SK-N-SH treated with all-trans-retinoic acid at 6 μM for 48 hours (cell line): ENCODE measurements around the gene XRCC3.

Experiments
- ATAC-seq: fragments of 200-7000 bp; cut with Tn5 transposase; 3 replicates; pipeline ENCODE4 v1.9.1; 2020; ENCODE audit warnings: mild to moderate bottlenecking, moderate library complexity
- ARNTL ChIP-seq: fragments of 450-650 bp; formaldehyde crosslinking; IDR thresholded peaks from 2 replicates; pipeline ENCODE4 v1.5.0; 2020; ENCODE audit warnings: low read depth, mild to moderate bottlenecking, moderate library complexity, borderline replicate concordance
- BACH2 ChIP-seq: fragments of 250-450 bp; sonication (Bioruptor Pico); IDR thresholded peaks from 2 replicates; pipeline ENCODE4 v1.9.0; 2021; ENCODE audit warnings: mild to moderate bottlenecking, borderline replicate concordance
- CSDC2 ChIP-seq: fragments of 250-450 bp; sonication (Bioruptor Pico); IDR thresholded peaks from 2 replicates; pipeline ENCODE4 v1.5.0; 2020; ENCODE audit warnings: mild to moderate bottlenecking, moderate library complexity
- CSRNP3 ChIP-seq: fragments of 250-450 bp; sonication (Bioruptor Pico); IDR thresholded peaks from 2 replicates; pipeline ENCODE4 v1.5.1; 2021; ENCODE audit warnings: mild to moderate bottlenecking, moderate library complexity
- ESRRG ChIP-seq: fragments of 250-450 bp; sonication (Bioruptor Pico); IDR thresholded peaks from 2 replicates; pipeline ENCODE4 v1.6.1; 2021; ENCODE audit warnings: mild to moderate bottlenecking
- ISL1 ChIP-seq: fragments of 250-450 bp; sonication (Bioruptor Pico); IDR thresholded peaks from 2 replicates; pipeline ENCODE4 v2.1.2; 2022; ENCODE audit warnings: mild to moderate bottlenecking, moderate library complexity
- OSR1 ChIP-seq: fragments of 250-450 bp; sonication (Bioruptor Pico); IDR thresholded peaks from 2 replicates; pipeline ENCODE4 v1.8.0; 2022; ENCODE audit warnings: moderate library complexity, mild to moderate bottlenecking, inconsistent platforms
- PPARA ChIP-seq: fragments of 250-450 bp; sonication (Bioruptor Pico); IDR thresholded peaks from 2 replicates; pipeline ENCODE4 v1.5.0; 2020; ENCODE audit warnings: mild to moderate bottlenecking, borderline replicate concordance
- RARB ChIP-seq: fragments of 250-450 bp; sonication (Bioruptor Pico); IDR thresholded peaks from 2 replicates; pipeline ENCODE4 v1.8.0; 2021; ENCODE audit warnings: mild to moderate bottlenecking, moderate library complexity
- SNAI2 ChIP-seq: fragments of 250-450 bp; sonication (Bioruptor Pico); IDR thresholded peaks from 2 replicates; pipeline ENCODE4 v1.5.0; 2020; ENCODE audit warnings: mild to moderate bottlenecking, moderate library complexity
- TSHZ2 ChIP-seq: fragments of 250-450 bp; sonication (Bioruptor Pico); IDR thresholded peaks from 2 replicates; pipeline ENCODE4 v1.5.0; 2020; ENCODE audit warnings: mild to moderate bottlenecking, moderate library complexity
- ZC3H10 ChIP-seq: fragments of 250-450 bp; sonication (Bioruptor Pico); IDR thresholded peaks from 2 replicates; pipeline ENCODE4 v1.5.1; 2021; ENCODE audit warnings: mild to moderate bottlenecking, moderate library complexity
- ZFP3 ChIP-seq: fragments of 250-450 bp; sonication (Bioruptor Pico); IDR thresholded peaks from 2 replicates; pipeline ENCODE4 v1.5.0; 2020; ENCODE audit warnings: mild to moderate bottlenecking, moderate library complexity
- ZFP30 ChIP-seq: fragments of 450-650 bp; formaldehyde crosslinking; IDR thresholded peaks from 2 replicates; pipeline ENCODE4 v1.5.0; 2022; ENCODE audit warnings: mild to moderate bottlenecking, moderate library complexity
- ZNF565 ChIP-seq: fragments of 450-650 bp; formaldehyde crosslinking; conservative IDR thresholded peaks from 2 replicates; pipeline ENCODE4 v1.5.0; 2020; ENCODE audit warnings: low read depth, mild to moderate bottlenecking, moderate library complexity
- ZNF70 ChIP-seq: fragments of 450-650 bp; formaldehyde crosslinking; IDR thresholded peaks from 2 replicates; pipeline ENCODE4 v1.5.0; 2020; ENCODE audit warnings: mild to moderate bottlenecking, moderate library complexity
- ZNF8 ChIP-seq: fragments of 450-650 bp; formaldehyde crosslinking; IDR thresholded peaks from 2 replicates; pipeline ENCODE4 v1.5.0; 2020; ENCODE audit warnings: mild to moderate bottlenecking, moderate library complexity
- TF ChIP-seq, protein P1 (sequence below): fragments of 250-450 bp; sonication (Bioruptor Pico); IDR thresholded peaks from 2 replicates; pipeline ENCODE4 v1.8.0; 2021; ENCODE audit warnings: low read depth, mild to moderate bottlenecking, moderate library complexity, borderline replicate concordance
- TF ChIP-seq, protein P2 (sequence below): fragments of 250-450 bp; sonication (Bioruptor Pico); IDR thresholded peaks from 2 replicates; pipeline ENCODE4 v1.8.0; 2020; ENCODE audit warnings: mild to moderate bottlenecking, moderate library complexity, borderline replicate concordance
- TF ChIP-seq, protein P3 (sequence below): fragments of 250-450 bp; sonication (Bioruptor Pico); IDR thresholded peaks from 2 replicates; pipeline ENCODE4 v1.5.1; 2020; ENCODE audit warnings: low read depth, mild to moderate bottlenecking, moderate library complexity

The XRCC3 gene

DNA sequence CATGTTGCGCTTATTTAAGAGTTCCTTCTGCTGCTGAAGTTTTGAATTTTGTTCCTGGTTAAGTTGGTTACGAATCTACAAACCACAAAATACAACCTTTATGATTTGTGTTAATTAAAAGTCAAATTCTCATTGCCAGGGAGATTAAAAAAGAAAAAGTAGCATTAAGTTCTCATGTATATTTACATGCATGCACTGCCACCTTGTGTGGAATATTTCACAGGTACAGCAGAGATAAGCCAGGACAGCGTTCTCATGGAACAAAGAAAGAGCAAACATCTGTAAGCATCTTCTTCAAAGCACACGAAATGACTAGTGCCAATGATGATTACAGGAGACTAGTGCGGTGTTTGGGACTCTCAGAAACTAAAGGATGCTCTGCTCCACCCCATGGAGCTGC is 34.6 kb upstream of the XRCC3 start:
- no peak for TF ChIP-seq ZFP3 (CRISPR knock-in tag)
- TF ChIP-seq, protein P1, sequence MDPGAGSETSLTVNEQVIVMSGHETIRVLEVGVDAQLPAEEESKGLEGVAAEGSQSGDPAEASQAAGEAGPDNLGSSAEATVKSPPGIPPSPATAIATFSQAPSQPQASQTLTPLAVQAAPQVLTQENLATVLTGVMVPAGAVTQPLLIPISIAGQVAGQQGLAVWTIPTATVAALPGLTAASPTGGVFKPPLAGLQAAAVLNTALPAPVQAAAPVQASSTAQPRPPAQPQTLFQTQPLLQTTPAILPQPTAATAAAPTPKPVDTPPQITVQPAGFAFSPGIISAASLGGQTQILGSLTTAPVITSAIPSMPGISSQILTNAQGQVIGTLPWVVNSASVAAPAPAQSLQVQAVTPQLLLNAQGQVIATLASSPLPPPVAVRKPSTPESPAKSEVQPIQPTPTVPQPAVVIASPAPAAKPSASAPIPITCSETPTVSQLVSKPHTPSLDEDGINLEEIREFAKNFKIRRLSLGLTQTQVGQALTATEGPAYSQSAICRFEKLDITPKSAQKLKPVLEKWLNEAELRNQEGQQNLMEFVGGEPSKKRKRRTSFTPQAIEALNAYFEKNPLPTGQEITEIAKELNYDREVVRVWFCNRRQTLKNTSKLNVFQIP (CRISPR knock-in tag) = no peak
- TF ChIP-seq, protein P2, sequence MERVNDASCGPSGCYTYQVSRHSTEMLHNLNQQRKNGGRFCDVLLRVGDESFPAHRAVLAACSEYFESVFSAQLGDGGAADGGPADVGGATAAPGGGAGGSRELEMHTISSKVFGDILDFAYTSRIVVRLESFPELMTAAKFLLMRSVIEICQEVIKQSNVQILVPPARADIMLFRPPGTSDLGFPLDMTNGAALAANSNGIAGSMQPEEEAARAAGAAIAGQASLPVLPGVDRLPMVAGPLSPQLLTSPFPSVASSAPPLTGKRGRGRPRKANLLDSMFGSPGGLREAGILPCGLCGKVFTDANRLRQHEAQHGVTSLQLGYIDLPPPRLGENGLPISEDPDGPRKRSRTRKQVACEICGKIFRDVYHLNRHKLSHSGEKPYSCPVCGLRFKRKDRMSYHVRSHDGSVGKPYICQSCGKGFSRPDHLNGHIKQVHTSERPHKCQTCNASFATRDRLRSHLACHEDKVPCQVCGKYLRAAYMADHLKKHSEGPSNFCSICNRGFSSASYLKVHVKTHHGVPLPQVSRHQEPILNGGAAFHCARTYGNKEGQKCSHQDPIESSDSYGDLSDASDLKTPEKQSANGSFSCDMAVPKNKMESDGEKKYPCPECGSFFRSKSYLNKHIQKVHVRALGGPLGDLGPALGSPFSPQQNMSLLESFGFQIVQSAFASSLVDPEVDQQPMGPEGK (CRISPR knock-in tag) = no peak
- no peak for TF ChIP-seq TSHZ2 (CRISPR knock-in tag)
- no peak for TF ChIP-seq ZNF565
- ATAC-seq = no peak

DNA sequence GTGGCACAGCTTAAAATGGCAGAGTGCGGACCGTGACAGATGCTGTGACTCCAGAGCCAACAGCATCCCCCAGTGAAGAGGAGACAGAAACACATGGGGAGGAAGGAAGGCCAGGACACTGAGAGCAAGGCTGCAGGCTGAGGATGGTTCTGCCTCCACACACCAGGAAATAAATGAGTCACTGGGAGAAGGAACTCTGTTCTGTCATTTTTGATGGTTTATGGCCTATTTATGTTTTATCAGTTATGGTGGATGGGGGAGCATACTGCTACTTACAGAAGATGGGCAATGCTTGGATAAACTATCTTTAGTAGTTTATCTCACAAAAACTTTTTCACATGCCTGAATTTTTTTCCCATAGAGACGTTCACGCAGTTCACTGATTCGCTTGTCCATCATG is 34.2 kb upstream of the XRCC3 start:
- ATAC-seq = peak; percentile 40; the same call in 2 of the 3 replicates

GRCh38 chr14:103748534-103748857 is 33.2 kb upstream of the XRCC3 start:
- ATAC-seq = no peak
- TF ChIP-seq RARB (CRISPR knock-in tag) (no peak), ZFP30 (CRISPR knock-in tag) (no peak), OSR1 (CRISPR knock-in tag) (no peak), ZFP3 (CRISPR knock-in tag) (no peak), BACH2 (CRISPR knock-in tag) (no peak), CSRNP3 (no peak), ESRRG (CRISPR knock-in tag) (no peak), CSDC2 (CRISPR knock-in tag) (no peak), ISL1 (CRISPR knock-in tag) (no peak)
- TF ChIP-seq, protein P1 (CRISPR knock-in tag) = no peak
- TF ChIP-seq, protein P2 (CRISPR knock-in tag) = no peak

More for the DNA sequence above, 34.2 kb upstream of the XRCC3 start:
- TF ChIP-seq RARB (CRISPR knock-in tag) = no peak
- no peak for TF ChIP-seq PPARA (CRISPR knock-in tag)
- TF ChIP-seq, protein P2 (CRISPR knock-in tag) = no peak
- no peak for TF ChIP-seq ZFP3 (CRISPR knock-in tag)
- no peak for TF ChIP-seq ZNF565
- no peak for TF ChIP-seq SNAI2 (CRISPR knock-in tag)
- no peak for TF ChIP-seq ARNTL (CRISPR knock-in tag)
- TF ChIP-seq, protein P3, sequence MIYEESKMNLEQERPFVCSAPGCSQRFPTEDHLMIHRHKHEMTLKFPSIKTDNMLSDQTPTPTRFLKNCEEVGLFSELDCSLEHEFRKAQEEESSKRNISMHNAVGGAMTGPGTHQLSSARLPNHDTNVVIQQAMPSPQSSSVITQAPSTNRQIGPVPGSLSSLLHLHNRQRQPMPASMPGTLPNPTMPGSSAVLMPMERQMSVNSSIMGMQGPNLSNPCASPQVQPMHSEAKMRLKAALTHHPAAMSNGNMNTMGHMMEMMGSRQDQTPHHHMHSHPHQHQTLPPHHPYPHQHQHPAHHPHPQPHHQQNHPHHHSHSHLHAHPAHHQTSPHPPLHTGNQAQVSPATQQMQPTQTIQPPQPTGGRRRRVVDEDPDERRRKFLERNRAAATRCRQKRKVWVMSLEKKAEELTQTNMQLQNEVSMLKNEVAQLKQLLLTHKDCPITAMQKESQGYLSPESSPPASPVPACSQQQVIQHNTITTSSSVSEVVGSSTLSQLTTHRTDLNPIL (CRISPR knock-in tag) = no peak
- TF ChIP-seq, protein P1 (CRISPR knock-in tag) = no peak
- TF ChIP-seq ZNF70 (CRISPR knock-in tag) = no peak
- TF ChIP-seq OSR1 (CRISPR knock-in tag) = no peak
- no peak for TF ChIP-seq BACH2 (CRISPR knock-in tag)
- no peak for TF ChIP-seq ZNF8
- no peak for TF ChIP-seq ZC3H10 (CRISPR knock-in tag)
- no peak for TF ChIP-seq ZFP30 (CRISPR knock-in tag)
